Measurements from ENCODE around the gene C3orf80.
A peak's percentile ranks its signal among the peaks of the same experiment; 100 is the strongest.

- TF ChIP-seq, protein P1, sequence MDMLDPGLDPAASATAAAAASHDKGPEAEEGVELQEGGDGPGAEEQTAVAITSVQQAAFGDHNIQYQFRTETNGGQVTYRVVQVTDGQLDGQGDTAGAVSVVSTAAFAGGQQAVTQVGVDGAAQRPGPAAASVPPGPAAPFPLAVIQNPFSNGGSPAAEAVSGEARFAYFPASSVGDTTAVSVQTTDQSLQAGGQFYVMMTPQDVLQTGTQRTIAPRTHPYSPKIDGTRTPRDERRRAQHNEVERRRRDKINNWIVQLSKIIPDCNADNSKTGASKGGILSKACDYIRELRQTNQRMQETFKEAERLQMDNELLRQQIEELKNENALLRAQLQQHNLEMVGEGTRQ (IDR thresholded peaks at IDR 0.05), result no peak
- no peak for TF ChIP-seq MYC (IDR thresholded peaks at IDR 0.05; ENCODE audit: borderline replicate concordance, low read length)
- no peak for TF ChIP-seq RFX5 (IDR thresholded peaks at IDR 0.05)
- TF ChIP-seq, protein P2, sequence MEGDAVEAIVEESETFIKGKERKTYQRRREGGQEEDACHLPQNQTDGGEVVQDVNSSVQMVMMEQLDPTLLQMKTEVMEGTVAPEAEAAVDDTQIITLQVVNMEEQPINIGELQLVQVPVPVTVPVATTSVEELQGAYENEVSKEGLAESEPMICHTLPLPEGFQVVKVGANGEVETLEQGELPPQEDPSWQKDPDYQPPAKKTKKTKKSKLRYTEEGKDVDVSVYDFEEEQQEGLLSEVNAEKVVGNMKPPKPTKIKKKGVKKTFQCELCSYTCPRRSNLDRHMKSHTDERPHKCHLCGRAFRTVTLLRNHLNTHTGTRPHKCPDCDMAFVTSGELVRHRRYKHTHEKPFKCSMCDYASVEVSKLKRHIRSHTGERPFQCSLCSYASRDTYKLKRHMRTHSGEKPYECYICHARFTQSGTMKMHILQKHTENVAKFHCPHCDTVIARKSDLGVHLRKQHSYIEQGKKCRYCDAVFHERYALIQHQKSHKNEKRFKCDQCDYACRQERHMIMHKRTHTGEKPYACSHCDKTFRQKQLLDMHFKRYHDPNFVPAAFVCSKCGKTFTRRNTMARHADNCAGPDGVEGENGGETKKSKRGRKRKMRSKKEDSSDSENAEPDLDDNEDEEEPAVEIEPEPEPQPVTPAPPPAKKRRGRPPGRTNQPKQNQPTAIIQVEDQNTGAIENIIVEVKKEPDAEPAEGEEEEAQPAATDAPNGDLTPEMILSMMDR (IDR thresholded peaks at IDR 0.05), result peak; percentile 58
- TF ChIP-seq CHD2 (IDR thresholded peaks at IDR 0.05; ENCODE audit: low read length, partially characterized antibody), result no peak
Measured at GRCh38 chr3:160225176-160226025, at the start of gene C3orf80.

Data from A549 (cell line).